SU-DHL-6 (cell line): ENCODE results near the gene VSIG8.

ENCODE experiments used
- H2AFZ ChIP-seq: fragments of 200-600 bp; sonication (generic); 2 replicates; pipeline ENCODE4 v1.6.1; 2014; ENCODE audit warnings: low read depth, mild to moderate bottlenecking, moderate library complexity, mixed read lengths, antibody characterized with exemption, low read length; ENCODE audit not compliant: severe bottlenecking
- H3F3A ChIP-seq: fragments of 200-600 bp; shearing (Covaris generic); 2 replicates; pipeline ENCODE4 v1.6.0; 2016; ENCODE audit warnings: antibody characterized with exemption, mild to moderate bottlenecking; ENCODE audit not compliant: insufficient read depth
- H3K27ac ChIP-seq: fragments of 200-600 bp; sonication (generic); 2 replicates; pipeline ENCODE4 v1.5.1; 2016; ENCODE audit warnings: low read depth, mild to moderate bottlenecking, low read length, moderate library complexity, mixed read lengths
- H3K27me3 ChIP-seq: fragments of 200-600 bp; sonication (generic), shearing (Covaris generic); 2 replicates; pipeline ENCODE4 v1.6.0; 2014; ENCODE audit warnings: mild to moderate bottlenecking, low read length
- H3K36me3 ChIP-seq: fragments of 200-600 bp; sonication (generic); 2 replicates; pipeline ENCODE4 v1.6.1; 2014; ENCODE audit warnings: mild to moderate bottlenecking, low read length, mixed read lengths
- H3K4me2 ChIP-seq: fragments of 300-600, 200-600 bp; shearing (Covaris generic), sonication (generic); 2 replicates; pipeline ENCODE4 v1.6.0; 2014; ENCODE audit warnings: low read length, low read depth, mild to moderate bottlenecking; ENCODE audit not compliant: poor library complexity, severe bottlenecking
- H3K4me3 ChIP-seq: fragments of 200-600 bp; sonication (generic); 2 replicates; pipeline ENCODE4 v1.5.1; 2014; ENCODE audit warnings: antibody characterized with exemption, low read length, mild to moderate bottlenecking, mixed read lengths; ENCODE audit not compliant: insufficient read depth, poor library complexity, severe bottlenecking
- H3K79me2 ChIP-seq: fragments of 200-600 bp; sonication (generic); 2 replicates; pipeline ENCODE4 v1.6.1; 2014; ENCODE audit warnings: mild to moderate bottlenecking, low read length, moderate library complexity; ENCODE audit not compliant: insufficient read depth
- H3K9ac ChIP-seq: fragments of 200-600 bp; sonication (generic); 2 replicates; pipeline ENCODE4 v1.7.0; 2014; ENCODE audit warnings: mild to moderate bottlenecking, low read length
- H3K9me2 ChIP-seq: fragments of 200-600 bp; sonication (generic); replicated peaks from 2 replicates; pipeline ENCODE4 v1.6.1; 2014; ENCODE audit warnings: low read length; ENCODE audit not compliant: insufficient read depth
- H3K9me3 ChIP-seq: fragments of 200-600 bp; sonication (generic); 2 replicates; pipeline ENCODE4 v1.6.1; 2014; ENCODE audit warnings: low read length, mixed read lengths; ENCODE audit not compliant: insufficient read depth
- H4K20me1 ChIP-seq: fragments of 200-600 bp; sonication (generic); 2 replicates; pipeline ENCODE4 v1.6.1; 2014; ENCODE audit warnings: low read depth, mild to moderate bottlenecking, antibody characterized with exemption, low read length, moderate library complexity, mixed read lengths
- EZH2phosphoT487 ChIP-seq: fragments of 200-600 bp; sonication (generic), shearing (Covaris generic); conservative IDR thresholded peaks from 2 replicates; pipeline ENCODE4 v1.6.1; 2018; ENCODE audit warnings: mild to moderate bottlenecking, antibody characterized with exemption, low read length, moderate library complexity, mixed read lengths
- TF ChIP-seq, protein P1 (sequence below): fragments of 200-600 bp; sonication (generic); IDR thresholded peaks from one replicate; pipeline ENCODE4 v1.5.1; 2017; ENCODE audit warnings: antibody characterized with exemption, mild to moderate bottlenecking, low read length, moderate library complexity; ENCODE audit not compliant: insufficient read depth, poor library complexity, severe bottlenecking

The VSIG8 gene

DNA sequence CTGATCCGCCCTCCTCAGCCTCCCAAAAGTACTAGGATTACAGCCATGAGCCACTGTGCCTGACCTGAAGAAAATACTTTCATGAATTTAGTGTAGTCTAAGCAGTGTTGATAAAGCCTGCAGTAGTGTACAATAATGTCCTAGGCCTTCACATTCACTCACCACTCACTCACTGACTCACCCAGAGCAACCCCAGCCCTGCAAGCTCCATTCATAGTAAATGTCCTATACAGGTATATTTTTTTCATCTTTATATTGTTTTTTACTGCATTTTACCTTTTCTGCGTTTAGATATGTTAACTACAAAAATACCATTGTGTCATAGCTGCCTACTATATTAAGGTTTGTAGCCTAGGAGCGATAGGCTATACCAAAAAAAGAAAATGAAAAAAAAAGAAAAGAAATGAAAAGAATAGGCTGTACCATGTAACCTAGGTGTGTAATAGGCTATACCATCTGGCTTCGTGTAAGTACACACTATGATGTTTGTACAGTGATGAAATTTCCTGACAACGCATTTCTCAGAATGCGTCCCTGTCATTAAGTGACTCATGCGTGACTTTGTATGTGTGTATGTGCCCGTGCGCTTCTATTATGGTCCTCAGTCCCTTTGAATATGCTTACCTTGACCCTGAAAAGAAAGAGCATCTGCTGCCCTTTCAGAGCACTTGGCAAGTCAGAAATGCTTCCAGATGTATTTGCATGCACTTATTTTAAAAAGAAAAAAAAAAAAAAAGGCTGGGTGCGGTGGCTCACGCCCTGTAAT lies 45.0 kb downstream of the VSIG8 start:
- H3K9ac ChIP-seq = no peak overlapping the region
- TF ChIP-seq, protein P1, sequence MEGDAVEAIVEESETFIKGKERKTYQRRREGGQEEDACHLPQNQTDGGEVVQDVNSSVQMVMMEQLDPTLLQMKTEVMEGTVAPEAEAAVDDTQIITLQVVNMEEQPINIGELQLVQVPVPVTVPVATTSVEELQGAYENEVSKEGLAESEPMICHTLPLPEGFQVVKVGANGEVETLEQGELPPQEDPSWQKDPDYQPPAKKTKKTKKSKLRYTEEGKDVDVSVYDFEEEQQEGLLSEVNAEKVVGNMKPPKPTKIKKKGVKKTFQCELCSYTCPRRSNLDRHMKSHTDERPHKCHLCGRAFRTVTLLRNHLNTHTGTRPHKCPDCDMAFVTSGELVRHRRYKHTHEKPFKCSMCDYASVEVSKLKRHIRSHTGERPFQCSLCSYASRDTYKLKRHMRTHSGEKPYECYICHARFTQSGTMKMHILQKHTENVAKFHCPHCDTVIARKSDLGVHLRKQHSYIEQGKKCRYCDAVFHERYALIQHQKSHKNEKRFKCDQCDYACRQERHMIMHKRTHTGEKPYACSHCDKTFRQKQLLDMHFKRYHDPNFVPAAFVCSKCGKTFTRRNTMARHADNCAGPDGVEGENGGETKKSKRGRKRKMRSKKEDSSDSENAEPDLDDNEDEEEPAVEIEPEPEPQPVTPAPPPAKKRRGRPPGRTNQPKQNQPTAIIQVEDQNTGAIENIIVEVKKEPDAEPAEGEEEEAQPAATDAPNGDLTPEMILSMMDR = no peak
- no peak for TF ChIP-seq EZH2phosphoT487
- no peaks in the 10 kb centered on the region for H3F3A ChIP-seq
- no peaks in the 10 kb centered on the region for H3K9me3 ChIP-seq
- H3K27ac ChIP-seq = no peak overlapping the region
- no peaks in the 10 kb centered on the region for H4K20me1 ChIP-seq
- H3K36me3 ChIP-seq = no peaks in the 10 kb centered on the region
- no peaks in the 10 kb centered on the region for H3K79me2 ChIP-seq
- H3K4me3 ChIP-seq = no peak overlapping the region
- H2AFZ ChIP-seq = no peak overlapping the region
- no peak overlapping the region for H3K4me2 ChIP-seq
- no peaks in the 10 kb centered on the region for H3K27me3 ChIP-seq
- H3K9me2 ChIP-seq = no peaks in the 10 kb centered on the region

DNA sequence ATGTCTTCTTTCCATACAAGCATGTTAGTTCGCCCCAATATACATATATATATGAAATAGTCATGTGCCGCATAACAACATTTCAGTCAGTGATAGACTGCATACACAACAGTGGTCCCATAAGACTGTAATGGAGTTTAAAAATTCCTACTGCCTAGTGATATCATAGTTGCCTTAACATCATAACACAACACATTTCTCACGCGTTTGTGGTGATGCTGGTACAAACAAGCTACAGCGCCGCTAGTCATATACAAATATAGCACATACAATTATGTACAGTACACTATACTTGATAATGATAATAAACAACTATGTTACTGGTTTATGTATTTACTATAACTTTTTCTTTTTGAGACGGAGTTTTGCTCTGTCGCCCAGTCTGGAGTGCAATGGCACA lies 46.5 kb downstream of the VSIG8 start:
- Histone ChIP-seq H3K9ac (no peak overlapping the region), H3K27ac (no peak overlapping the region), H4K20me1 (no peaks in the 10 kb centered on the region), H3K4me2 (no peak overlapping the region), H3K36me3 (no peaks in the 10 kb centered on the region), H2AFZ (no peak overlapping the region), H3K9me3 (no peaks in the 10 kb centered on the region), H3F3A (no peaks in the 10 kb centered on the region), H3K4me3 (no peak overlapping the region), H3K27me3 (no peaks in the 10 kb centered on the region), H3K79me2 (no peaks in the 10 kb centered on the region), H3K9me2 (no peaks in the 10 kb centered on the region)
- TF ChIP-seq, protein P1 = no peak
- TF ChIP-seq EZH2phosphoT487 = no peak

DNA sequence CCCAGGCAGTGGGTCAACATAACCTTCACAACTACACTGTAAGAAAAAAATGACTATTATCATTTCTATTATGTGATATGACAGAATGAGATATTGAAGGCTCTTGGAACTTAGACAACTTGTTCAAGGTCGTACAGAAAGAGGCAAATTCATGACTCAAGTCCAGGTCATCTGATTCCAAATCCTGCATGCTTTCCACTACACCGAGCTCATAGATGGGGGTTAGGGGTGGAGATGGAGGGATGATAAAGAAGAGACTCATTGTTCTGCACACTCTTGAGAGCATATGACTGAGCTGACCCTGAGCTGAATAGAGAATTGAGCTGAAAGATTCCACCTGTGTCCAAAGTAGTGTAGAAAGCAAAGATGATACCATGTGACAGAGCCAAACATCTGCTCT lies 57.5 kb downstream of the VSIG8 start:
- H3K36me3 ChIP-seq = no peaks in the 10 kb centered on the region
- no peak overlapping the region for H3K4me2 ChIP-seq
- no peak overlapping the region for H3K4me3 ChIP-seq
- TF ChIP-seq, protein P1 = no peak
- TF ChIP-seq EZH2phosphoT487 = no peak
- no peaks in the 10 kb centered on the region for H3K79me2 ChIP-seq
- no peaks in the 10 kb centered on the region for H3K9me2 ChIP-seq
- H3K9me3 ChIP-seq = no peaks in the 10 kb centered on the region
- no peaks in the 10 kb centered on the region for H3K27me3 ChIP-seq
- H3K9ac ChIP-seq = no peak overlapping the region
- H2AFZ ChIP-seq = no peak overlapping the region
- no peaks in the 10 kb centered on the region for H4K20me1 ChIP-seq
- no peaks in the 10 kb centered on the region for H3F3A ChIP-seq
- H3K27ac ChIP-seq = no peak overlapping the region
